Activated naive CD8-positive, alpha-beta T cell treated with anti-CD3 and anti-CD28 coated beads, Interleukin-2, amount 50 U/mL, for 16 hours (primary cell): ENCODE measurements around the gene C1orf53.
"Not testable (repeated sequence)": the region's sequence is repeated elsewhere in the genome, so short reads cannot be mapped to it uniquely, and the experiment has no call there.

Experiments used
- DNase-seq: peaks from one replicate; pipeline ENCODE4 v3.0.0-alpha.2; 2020; ENCODE audit warnings: low read depth, low spot score

The C1orf53 gene

DNA sequence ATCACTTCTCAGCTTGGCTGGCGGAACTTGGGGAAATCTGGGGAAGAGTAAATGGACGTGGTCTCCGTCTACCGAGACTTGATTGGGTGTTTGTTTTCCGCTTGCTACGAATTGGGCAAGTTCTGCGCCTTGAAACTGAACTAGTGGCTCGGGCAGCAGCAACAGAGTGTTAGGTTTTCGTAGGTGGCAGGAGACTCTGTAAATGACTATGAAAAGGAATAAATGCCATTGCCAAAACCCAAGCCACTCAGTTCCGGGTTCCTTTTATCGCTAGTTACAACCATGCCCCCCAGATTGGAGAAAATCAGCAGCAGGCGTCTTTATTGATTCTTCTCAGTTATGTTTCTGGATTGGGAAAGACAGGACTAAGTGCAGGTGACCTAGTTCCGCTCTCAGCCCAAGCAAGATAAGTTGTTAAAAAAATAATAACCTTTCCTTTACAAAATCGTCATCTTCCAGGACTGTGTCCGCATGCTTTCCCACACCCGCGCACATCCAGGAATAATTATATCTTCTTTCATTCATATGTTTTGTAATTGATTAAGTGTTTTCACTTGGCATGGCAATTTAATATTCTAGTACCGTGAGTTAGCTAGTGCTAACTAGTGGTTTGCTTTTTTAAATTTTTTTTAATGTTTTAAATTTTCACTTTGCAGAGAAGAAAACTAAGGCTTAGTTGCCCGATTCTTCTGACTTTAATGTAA is 18.1 kb downstream of the C1orf53 start:
- no peak for DNase-seq

- DNase-seq, result no peak
These were observed 19.0 kb downstream of the C1orf53 start for GRCh38 chr1:197921235-197922069.

DNA sequence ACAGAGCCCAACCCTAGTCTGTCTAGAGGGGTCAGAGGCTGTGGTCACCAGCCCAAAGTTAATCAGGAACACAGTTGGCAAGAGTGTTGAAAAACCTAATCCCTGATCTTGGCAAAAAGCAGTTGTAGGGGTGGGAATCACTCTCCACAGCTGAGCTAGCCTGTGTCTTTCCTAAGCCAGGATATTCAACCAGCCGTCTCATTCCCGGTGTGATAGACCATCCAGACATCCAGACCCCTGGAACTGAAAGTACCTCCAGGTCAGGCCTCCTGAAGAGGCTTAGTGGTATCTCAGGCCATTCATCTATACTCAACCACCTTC is 19.6 kb downstream of the C1orf53 start:
- no peak for DNase-seq

DNA sequence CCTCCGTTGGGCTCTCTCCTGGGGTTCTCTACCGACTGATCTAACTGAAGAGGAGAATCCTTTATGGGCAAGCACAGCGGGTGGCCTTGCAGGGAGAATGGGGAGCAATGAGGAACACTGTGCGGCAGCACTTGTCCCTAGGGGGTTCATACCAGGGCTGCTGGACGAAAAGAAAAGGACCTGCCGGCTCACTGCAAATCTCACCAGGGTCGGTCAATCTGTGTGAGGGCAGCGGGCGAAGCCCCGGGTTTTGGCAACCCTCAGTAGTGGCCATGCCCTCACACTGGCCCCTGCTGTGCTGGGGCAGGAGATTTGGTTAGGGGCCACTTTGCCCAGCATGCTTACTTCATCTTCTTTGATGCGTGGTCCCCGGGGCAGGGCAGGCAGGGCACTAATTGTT is 20.6 kb downstream of the C1orf53 start:
- DNase-seq, result no peak

GRCh38 chr1:197924516-197925123 is 22.2 kb downstream of the C1orf53 start:
- DNase-seq, result no peak

DNA sequence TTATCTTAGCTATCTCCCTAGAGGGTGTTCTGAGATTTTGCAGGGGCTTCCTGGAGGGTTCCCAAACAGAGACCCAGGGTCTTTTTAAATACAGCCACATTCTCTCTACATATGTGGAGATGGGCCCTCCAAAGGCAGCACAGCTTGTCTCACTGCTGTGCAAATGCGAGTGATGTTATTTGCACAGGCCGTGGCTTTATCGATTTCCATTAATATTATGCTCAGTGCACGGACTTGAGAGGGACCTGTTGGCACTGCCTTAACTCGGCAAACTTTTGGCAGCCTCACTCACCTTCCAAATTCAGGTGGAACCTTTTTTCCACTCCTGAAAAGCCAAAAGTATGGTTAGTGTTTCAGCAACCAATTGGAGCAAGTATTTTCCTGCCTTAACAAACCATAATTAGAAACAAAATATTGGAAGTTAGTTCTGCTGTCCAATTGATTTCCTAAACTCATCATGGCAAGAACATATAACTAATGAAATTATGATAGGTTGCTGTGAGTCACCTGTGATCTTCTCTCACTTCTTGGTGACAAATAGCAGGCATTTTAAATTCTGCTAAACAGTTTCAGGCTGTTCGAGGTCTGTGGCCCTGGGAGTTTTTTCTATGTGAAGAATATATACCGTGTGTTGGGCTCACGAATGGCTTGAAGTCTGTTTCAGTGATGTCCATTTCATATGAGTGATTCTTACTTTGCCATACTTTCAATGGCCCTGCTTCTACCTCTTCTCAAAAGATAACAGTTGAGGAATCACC is 25.7 kb downstream of the C1orf53 start:
- no peak for DNase-seq

GRCh38 chr1:197928849-197929336 is 26.5 kb downstream of the C1orf53 start:
- no peak for DNase-seq

DNA sequence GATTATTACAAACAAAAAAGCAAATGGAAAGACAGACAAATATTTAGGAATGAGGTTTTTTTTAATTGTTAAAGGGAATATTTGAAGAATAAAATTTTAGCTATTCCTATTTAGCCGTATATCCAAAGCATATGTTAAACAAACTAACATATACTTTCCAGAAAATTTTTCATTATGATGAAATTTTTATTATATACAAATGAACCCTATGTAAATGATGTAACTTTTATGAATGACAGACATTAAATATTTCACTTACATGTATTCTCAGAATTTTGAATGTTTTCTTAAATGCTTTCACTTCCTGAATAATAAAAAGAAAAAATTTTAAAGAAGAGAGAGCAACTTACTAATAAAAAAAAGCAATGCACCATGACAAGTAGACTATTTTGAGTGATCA is 30.6 kb downstream of the C1orf53 start:
- DNase-seq, result no peak

DNA sequence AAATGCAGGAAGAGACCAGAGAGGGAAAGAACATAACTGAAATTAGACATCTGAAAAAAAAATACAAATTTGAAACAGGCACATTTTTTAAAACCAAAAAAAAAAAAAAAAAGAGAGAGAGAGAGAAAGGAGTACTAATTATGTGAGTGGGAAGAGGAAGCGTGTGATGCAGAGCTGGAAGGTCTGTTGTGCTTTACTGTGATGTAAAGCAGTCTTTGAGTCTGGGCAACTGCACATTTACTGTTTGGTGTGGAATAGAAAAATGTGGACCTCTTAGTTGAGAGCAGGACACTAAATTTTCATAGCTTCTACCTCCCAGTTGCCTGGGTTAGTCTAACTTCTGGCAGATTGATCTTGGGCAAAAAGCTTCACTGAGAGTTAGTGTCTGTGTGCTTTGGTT is 31.2 kb downstream of the C1orf53 start:
- no peak for DNase-seq

- DNase-seq, result no peak
These were observed 35.0 kb downstream of the C1orf53 start for GRCh38 chr1:197937381-197937780.

- DNase-seq, result no peak
These were observed 35.5 kb downstream of the C1orf53 start for GRCh38 chr1:197937892-197938291.

DNA sequence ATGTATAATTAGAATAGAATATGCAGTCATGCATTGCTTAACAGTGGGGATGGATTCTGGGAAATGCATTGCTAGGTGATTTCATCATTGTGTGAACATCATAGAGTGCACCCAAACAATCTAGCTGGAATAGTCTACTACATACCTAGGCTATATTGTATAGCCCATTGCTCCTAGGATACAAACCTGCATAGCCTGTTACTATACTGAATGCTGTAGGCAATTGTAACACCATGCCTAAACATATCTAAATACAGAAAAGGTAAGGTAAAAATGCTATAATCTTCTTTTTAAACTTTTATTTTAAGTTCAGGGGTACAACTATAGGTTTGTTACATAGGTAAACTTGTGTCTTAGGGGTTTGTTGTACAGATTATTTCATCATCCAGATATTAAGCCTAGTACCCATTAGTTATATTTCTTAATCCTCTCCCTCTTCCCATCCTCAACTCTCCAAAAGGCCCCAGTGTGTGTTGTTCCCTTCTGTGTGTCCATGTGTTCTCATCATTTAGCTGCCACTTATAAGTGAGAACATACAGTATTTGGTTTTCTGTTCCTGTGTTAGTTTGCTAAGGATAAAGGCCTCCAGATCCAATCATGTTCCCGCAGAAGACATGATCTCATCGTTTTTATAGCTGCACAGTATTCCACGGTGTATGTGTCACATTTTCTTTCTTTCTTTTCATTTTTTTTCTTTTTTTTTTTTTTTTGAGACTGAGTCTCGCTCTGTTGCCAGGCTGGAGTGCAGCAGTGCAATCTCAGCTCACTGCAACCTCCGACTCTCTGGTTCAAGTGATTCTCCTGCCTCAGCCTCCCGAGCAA is 36.9 kb downstream of the C1orf53 start:
- not testable (repeated sequence) for DNase-seq

DNA sequence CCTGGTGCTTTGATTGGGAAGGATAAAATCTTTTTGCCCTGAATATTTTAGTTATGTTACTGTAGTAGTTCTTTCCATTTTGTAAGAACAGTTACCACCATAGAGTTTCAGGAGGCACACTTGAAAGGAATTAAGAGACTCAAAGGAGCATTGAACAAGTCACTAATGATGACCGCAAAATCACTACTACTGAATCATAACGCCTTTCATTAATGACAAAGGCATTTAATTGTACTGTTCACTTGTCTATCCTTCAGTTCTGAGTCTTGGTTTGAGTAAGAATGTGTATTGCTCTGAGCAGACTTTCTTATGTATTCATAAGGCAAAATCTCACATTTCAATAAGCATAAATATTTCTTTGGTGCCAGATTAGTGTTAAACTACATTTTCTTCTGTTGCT is 39.6 kb downstream of the C1orf53 start:
- DNase-seq, result no peak

DNA sequence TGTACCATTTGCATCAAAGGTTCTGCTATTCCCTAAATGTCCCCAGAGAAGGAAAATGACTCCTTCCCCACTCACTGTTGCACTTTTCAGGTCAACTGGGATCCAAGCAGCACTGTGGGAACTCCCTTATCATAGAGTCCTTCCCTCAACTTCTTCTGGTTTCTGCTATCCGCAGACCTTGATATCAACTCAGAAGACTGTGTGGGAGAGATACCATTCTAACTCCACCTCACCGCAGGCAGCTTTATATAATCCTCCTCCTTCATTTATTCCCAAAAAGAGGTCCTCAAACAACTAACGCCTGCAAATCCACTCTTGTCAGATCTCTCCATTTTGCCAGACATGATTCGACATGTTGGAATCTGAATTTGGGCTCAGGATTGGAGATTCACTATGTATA is 42.1 kb downstream of the C1orf53 start:
- no peak for DNase-seq

GRCh38 chr1:197948926-197949899 is 46.8 kb downstream of the C1orf53 start:
- peak; percentile 24 for DNase-seq

DNA sequence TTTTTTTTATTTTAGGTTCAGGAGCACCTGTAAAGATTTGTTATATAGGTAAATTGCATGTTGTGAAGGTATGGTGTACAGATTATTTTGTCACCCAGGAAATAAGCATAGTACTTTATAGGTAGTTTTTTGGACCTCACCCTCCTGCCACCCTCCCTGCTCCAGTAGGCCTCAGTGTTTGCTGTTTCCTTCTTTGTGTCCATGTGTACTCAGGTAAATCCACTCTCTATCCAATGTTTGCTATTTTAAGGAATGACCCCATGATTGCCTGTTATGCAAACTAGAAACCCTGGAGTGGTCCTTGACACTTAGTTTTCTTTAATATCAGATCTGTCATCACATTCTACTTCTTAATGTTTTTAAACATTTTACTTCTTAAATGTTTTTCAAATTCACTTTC is 48.7 kb downstream of the C1orf53 start:
- no peak for DNase-seq

DNA sequence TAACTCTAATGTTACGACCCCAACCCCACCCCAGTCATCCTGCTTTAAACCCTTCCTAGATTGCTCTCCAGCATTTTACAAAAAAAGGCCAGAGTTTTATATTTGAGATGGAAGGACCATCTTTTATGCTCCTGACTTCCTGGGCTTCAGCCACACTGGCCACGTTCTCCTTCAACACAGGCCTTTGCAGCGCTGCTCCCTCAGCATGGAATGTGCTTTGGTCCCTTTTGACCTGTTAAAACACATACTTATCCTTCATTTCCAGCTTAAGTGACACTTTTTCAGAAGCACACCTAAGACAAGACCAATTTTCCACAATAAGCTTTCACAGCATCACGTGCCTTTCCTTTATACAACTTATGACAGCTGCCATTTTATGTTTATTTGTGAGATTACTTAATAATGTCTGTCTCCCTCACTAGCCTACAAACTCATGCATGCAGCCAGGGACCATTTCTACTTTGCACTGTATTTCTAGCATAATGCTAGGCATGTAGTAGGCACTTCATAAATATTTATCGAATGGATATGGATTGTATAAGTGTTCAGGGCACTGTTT is 49.3 kb downstream of the C1orf53 start:
- no peak for DNase-seq

DNA sequence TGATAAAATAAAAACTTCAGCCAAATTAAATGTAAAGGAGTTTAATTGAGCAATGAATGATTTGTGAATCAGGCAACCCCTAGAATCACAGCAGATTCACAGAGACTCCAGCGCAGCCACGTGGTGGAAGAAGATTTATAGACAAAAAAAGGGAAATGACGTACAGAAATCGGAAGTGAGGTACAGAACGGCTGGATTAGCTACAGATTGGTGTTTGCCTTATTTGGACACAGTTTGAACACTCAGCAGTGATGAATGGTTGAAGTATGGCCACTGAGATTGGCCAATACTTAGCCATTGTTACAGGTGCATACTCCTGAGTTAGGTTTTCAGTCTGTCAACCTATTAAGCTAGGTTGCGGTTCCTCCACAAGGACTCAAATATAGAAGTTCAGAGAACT is 51.0 kb downstream of the C1orf53 start:
- DNase-seq, result not testable (repeated sequence)

GRCh38 chr1:197954718-197955418 is 52.4 kb downstream of the C1orf53 start:
- no peak for DNase-seq
